Common myeloid progenitor, CD34-positive (primary cell): ENCODE results near the gene GET4.
A peak's percentile ranks its signal among the peaks of the same experiment; 100 is the strongest.

Experiments
- CTCF ChIA-PET: fragments of 350-600 bp; sonication (Branson Sonifier 250); formaldehyde crosslinking; loops from one replicate; lab custom pipeline; 2021; ENCODE audit warnings: antibody characterized with exemption; lab: Charles Lee
- POLR2A ChIA-PET: fragments of 350-600 bp; sonication (Branson Sonifier 250); formaldehyde crosslinking; loops from one replicate; lab custom pipeline; 2021; ENCODE audit warnings: antibody characterized with exemption; lab: Charles Lee
- DNase-seq, 3 donors: peaks; one replicate each; pipeline versions ENCODE4 v3.0.0 to v3.0.0-alpha.2; 2013
- H3K27ac ChIP-seq, 2 experiments: 1 replicate in 1 of 2; 2 replicates in 1 of 2; pipeline ENCODE4 v1.7.0; 2013; ENCODE audit warnings: inconsistent platforms in 2 of 2, low read length in 2 of 2, mild to moderate bottlenecking in 2 of 2, low read depth in 1 of 2, moderate library complexity in 1 of 2; ENCODE audit not compliant: severe bottlenecking in 2 of 2, insufficient read depth in 1 of 2, poor library complexity in 1 of 2
- H3K27me3 ChIP-seq, 5 experiments: replicated peaks in 2 of 5; 1 replicate in 3 of 5; 2 replicates in 2 of 5; pipeline versions ENCODE4 v1.6.1 to v1.7.0; 2013; ENCODE audit warnings: low read length in 4 of 5, mild to moderate bottlenecking in 2 of 5, moderate library complexity in 2 of 5, inconsistent platforms in 1 of 5; ENCODE audit not compliant: insufficient read depth in 5 of 5, control insufficient read depth in 4 of 5
- H3K36me3 ChIP-seq, 4 experiments: 1 replicate in 2 of 4; 2 replicates in 2 of 4; pipeline versions ENCODE4 v1.6.1 to v1.7.0; 2013; ENCODE audit warnings: low read length in 3 of 4, control low read depth in 1 of 4, mild to moderate bottlenecking in 1 of 4; ENCODE audit not compliant: control insufficient read depth in 4 of 4, insufficient read depth in 4 of 4
- H3K4me1 ChIP-seq, 4 experiments: 1 replicate in 3 of 4; 2 replicates in 1 of 4; pipeline versions ENCODE4 v1.6.1 to v1.7.1; 2013; ENCODE audit warnings: low read length in 3 of 4, mild to moderate bottlenecking in 3 of 4, control low read depth in 1 of 4, inconsistent platforms in 1 of 4, moderate library complexity in 1 of 4; ENCODE audit not compliant: control insufficient read depth in 4 of 4, insufficient read depth in 4 of 4; ENCODE audit errors: control extremely low read depth in 1 of 4
- H3K4me3 ChIP-seq, 7 experiments: 1 replicate in 4 of 7; 2 replicates in 3 of 7; pipeline versions ENCODE4 v1.5.1 to v1.7.0; 2013; ENCODE audit warnings: mild to moderate bottlenecking in 7 of 7, low read length in 6 of 7, moderate library complexity in 6 of 7, inconsistent platforms in 2 of 7, low read depth in 2 of 7, control low read depth in 1 of 7; ENCODE audit not compliant: insufficient read depth in 4 of 7, control insufficient read depth in 1 of 7; ENCODE audit errors: extremely low read depth in 1 of 7
- H3K9me3 ChIP-seq, 5 experiments: 1 replicate in 4 of 5; 2 replicates in 1 of 5; pipeline versions ENCODE4 v1.6.1 to v1.7.1; 2013; ENCODE audit warnings: low read length in 4 of 5, mild to moderate bottlenecking in 2 of 5, inconsistent platforms in 1 of 5, low read depth in 1 of 5, moderate library complexity in 1 of 5; ENCODE audit not compliant: control insufficient read depth in 4 of 5, insufficient read depth in 2 of 5; ENCODE audit errors: control extremely low read depth in 1 of 5
- WGBS: methylation state at CpG from one replicate; pipeline ENCODE4 v1.1.5; 2013; ENCODE audit not compliant: insufficient coverage; 5-methylcytosine and 5-hydroxymethylcytosine counted together

GET4 gene

GRCh38 chr7:919114-919442 lies 42.7 kb downstream of the GET4 start:
- Histone ChIP-seq H3K27me3 (no peaks in the 10 kb centered on the region), H3K9me3 (no peaks in the 10 kb centered on the region), H3K4me3 (no peak overlapping the region), H3K36me3 (no peaks in the 10 kb centered on the region), H3K4me1 (peaks cover 0 to 35% (median 35%) of the 10 kb centered on the region in 4 experiments), H3K27ac (no peak overlapping the region)
- ChIA-PET CTCF (interaction anchor here (1.8 kb wide), 1 partner anchor 10 kb away, joined by 9 read pairs; no protein-coding TSS in a partner anchor), POLR2A (no interaction called here)
- DNase-seq = no peak
- 97% methylated on average over 10 of the region's 13 CpGs for WGBS

- POLR2A ChIA-PET = no interaction called here
- Histone ChIP-seq H3K9me3 (no peaks in the 10 kb centered on the region), H3K4me1 (peaks cover 0 to 42% (median 41%) of the 10 kb centered on the region in 4 experiments), H3K36me3 (no peaks in the 10 kb centered on the region), H3K4me3 (no peak overlapping the region), H3K27me3 (no peaks in the 10 kb centered on the region), H3K27ac (no peak overlapping the region)
- CTCF ChIA-PET = interaction anchor here (4.2 kb wide), 1 partner anchor 10 kb away, joined by 26 read pairs; no protein-coding TSS in a partner anchor
- DNase-seq = no peak
- WGBS = 95% methylated on average over 18 of the region's 26 CpGs
Observed at GRCh38 chr7:919924-920341, 43.6 kb downstream of the GET4 start.

- DNase-seq = peak in 2 of 3 donors; percentile 38 to 53
- peaks cover 0 to 46% (median 46%) of the 10 kb centered on the region in 4 experiments for H3K4me1 ChIP-seq
- ChIA-PET CTCF (interaction anchor here (1.5 to 4.2 kb wide), 2 partner anchors 10 to 20 kb away, joined by 3 to 26 read pairs; no protein-coding TSS in a partner anchor), POLR2A (no interaction called here)
- H3K27me3 ChIP-seq = no peaks in the 10 kb centered on the region
- H3K4me3 ChIP-seq = no peak overlapping the region
- WGBS = 77% methylated on average over 25 of the region's 40 CpGs
- no peaks in the 10 kb centered on the region for H3K36me3 ChIP-seq
- H3K27ac ChIP-seq = no peak overlapping the region
- H3K9me3 ChIP-seq = no peaks in the 10 kb centered on the region
Observed at GRCh38 chr7:920351-921070, 44.2 kb downstream of the GET4 start.

- DNase-seq = no peak
- Histone ChIP-seq H3K27me3 (no peaks in the 10 kb centered on the region), H3K36me3 (no peaks in the 10 kb centered on the region), H3K4me1 (peaks cover 0 to 51% (median 50%) of the 10 kb centered on the region in 4 experiments), H3K9me3 (no peaks in the 10 kb centered on the region), H3K4me3 (no peak overlapping the region), H3K27ac (no peak overlapping the region)
- ChIA-PET CTCF (interaction anchor here (0.8 to 4.2 kb wide), 3 partner anchors 11 to 72 kb away, joined by 3 to 26 read pairs (median 3); no protein-coding TSS in a partner anchor), POLR2A (no interaction called here)
- WGBS = 92% methylated on average over 12 of the region's 15 CpGs
Observed at GRCh38 chr7:921071-921461, 44.7 kb downstream of the GET4 start.

- Histone ChIP-seq H3K27me3 (no peaks in the 10 kb centered on the region), H3K4me3 (peak overlapping the region in 2 of 7 experiments; percentile 19 to 52), H3K9me3 (no peaks in the 10 kb centered on the region), H3K36me3 (no peaks in the 10 kb centered on the region), H3K27ac (no peak overlapping the region), H3K4me1 (peaks cover 0 to 54% (median 51%) of the 10 kb centered on the region in 4 experiments)
- DNase-seq = peak in 1 of 3 donors; percentile 23
- 51% methylated on average over 35 of the region's 36 CpGs for WGBS
- CTCF ChIA-PET = interaction anchor here (0.8 to 4.2 kb wide), 3 partner anchors 12 to 71 kb away, joined by 3 to 26 read pairs (median 3); no protein-coding TSS in a partner anchor
- POLR2A ChIA-PET = no interaction called here
Observed at GRCh38 chr7:921581-922333, 45.4 kb downstream of the GET4 start.

GRCh38 chr7:922334-923107 lies 46.2 kb downstream of the GET4 start:
- Histone ChIP-seq H3K36me3 (no peaks in the 10 kb centered on the region), H3K4me3 (peak overlapping the region in 4 of 7 experiments; percentile 10 to 65 (median 44)), H3K4me1 (peaks cover 0 to 61% (median 51%) of the 10 kb centered on the region in 4 experiments), H3K9me3 (no peaks in the 10 kb centered on the region), H3K27ac (peak overlapping the region in 1 of 2 experiments; percentile 33), H3K27me3 (no peaks in the 10 kb centered on the region)
- CTCF ChIA-PET = interaction anchor here (1.2 to 4.2 kb wide), 4 partner anchors 12 to 31 kb away, joined by 3 to 26 read pairs (median 5); no protein-coding TSS in a partner anchor
- POLR2A ChIA-PET = interaction anchor here (1.0 to 1.3 kb wide), 3 partner anchors 13 to 31 kb away, joined by 3 read pairs; partner anchors contain the start of gene ADAP1
- no peak for DNase-seq
- 48% methylated on average over 18 of the region's 29 CpGs for WGBS
